Loucy (cell line): ENCODE results near the gene NCOR2.

Source experiments
- H2AFZ ChIP-seq: fragments of 200-600 bp; sonication (generic); 2 replicates; pipeline ENCODE4 v1.6.0; 2016; ENCODE audit warnings: antibody characterized with exemption, mild to moderate bottlenecking, low read length, moderate library complexity
- H3F3A ChIP-seq: fragments of 200-600 bp; 2 replicates; pipeline ENCODE4 v1.6.0; 2016; ENCODE audit warnings: antibody characterized with exemption, low read depth, mild to moderate bottlenecking
- H3K27me3 ChIP-seq: fragments of 200-600 bp; sonication (generic); 2 replicates; pipeline ENCODE4 v1.6.1; 2014; ENCODE audit warnings: low read length, mild to moderate bottlenecking; ENCODE audit not compliant: insufficient read depth, poor library complexity, severe bottlenecking
- H3K36me3 ChIP-seq: fragments of 200-600 bp; sonication (generic); 2 replicates; pipeline ENCODE4 v1.6.1; 2016; ENCODE audit warnings: low read length; ENCODE audit not compliant: insufficient read depth
- H3K4me1 ChIP-seq: fragments of 200-600 bp; sonication (generic); 2 replicates; pipeline ENCODE4 v1.5.1; 2014; ENCODE audit warnings: low read length, mild to moderate bottlenecking; ENCODE audit not compliant: insufficient read depth, poor library complexity, severe bottlenecking
- H3K4me2 ChIP-seq: fragments of 200-600 bp; sonication (generic); 2 replicates; pipeline ENCODE4 v1.6.0; 2014; ENCODE audit warnings: antibody characterized with exemption, low read length, low read depth, mild to moderate bottlenecking; ENCODE audit not compliant: poor library complexity, severe bottlenecking
- H3K4me3 ChIP-seq: fragments of 200-600 bp; sonication (generic); 2 replicates; pipeline ENCODE4 v1.5.1; 2014; ENCODE audit warnings: low read length, mild to moderate bottlenecking, mixed read lengths; ENCODE audit not compliant: poor library complexity, severe bottlenecking
- H3K79me2 ChIP-seq: fragments of 200-600 bp; sonication (generic); 2 replicates; pipeline ENCODE4 v1.6.1; 2014; ENCODE audit warnings: low read length; ENCODE audit not compliant: insufficient read depth
- H3K9ac ChIP-seq: fragments of 200-600 bp; sonication (generic); 2 replicates; pipeline ENCODE4 v1.6.0; 2014; ENCODE audit warnings: mild to moderate bottlenecking, low read depth, low read length, moderate library complexity; ENCODE audit not compliant: poor library complexity, severe bottlenecking
- H3K9me2 ChIP-seq: fragments of 200-600 bp; sonication (generic); replicated peaks from 2 replicates; pipeline ENCODE4 v1.6.1; 2016; ENCODE audit warnings: low read depth, low read length, mixed read lengths
- H3K9me3 ChIP-seq: fragments of 200-600 bp; sonication (generic); 2 replicates; pipeline ENCODE4 v1.6.1; 2014; ENCODE audit warnings: mild to moderate bottlenecking, antibody characterized with exemption, low read length, low read depth; ENCODE audit not compliant: insufficient read depth
- H4K20me1 ChIP-seq: fragments of 200-600 bp; sonication (generic); 2 replicates; pipeline ENCODE4 v1.6.0; 2014; ENCODE audit warnings: antibody characterized with exemption, low read length, mild to moderate bottlenecking; ENCODE audit not compliant: insufficient read depth, poor library complexity, severe bottlenecking
- CTCF ChIP-seq: fragments of 200-600 bp; sonication (generic); conservative IDR thresholded peaks from 2 replicates; pipeline ENCODE4 v1.5.1; 2014; ENCODE audit warnings: mild to moderate bottlenecking, antibody characterized with exemption, low read length
- EZH2phosphoT487 ChIP-seq: fragments of 200-600 bp; IDR thresholded peaks from 2 replicates; pipeline ENCODE4 v1.6.1; 2018; ENCODE audit warnings: antibody characterized with exemption, mild to moderate bottlenecking, moderate library complexity, borderline replicate concordance

NCOR2 gene

GRCh38 chr12:124571556-124571955 is 4.1 kb upstream of the NCOR2 start:
- no peak overlapping the region for H3K4me2 ChIP-seq
- no peaks in the 10 kb centered on the region for H3K9me2 ChIP-seq
- H3K79me2 ChIP-seq, result peaks cover 5% of the 10 kb centered on the region
- H3K27me3 ChIP-seq, result no peaks in the 10 kb centered on the region
- no peak overlapping the region for H2AFZ ChIP-seq
- peaks cover 22% of the 10 kb centered on the region for H3K4me1 ChIP-seq
- no peaks in the 10 kb centered on the region for H3K36me3 ChIP-seq
- H3K9ac ChIP-seq, result no peak overlapping the region
- no peak overlapping the region for H3K4me3 ChIP-seq
- peaks cover 4% of the 10 kb centered on the region for H4K20me1 ChIP-seq
- H3F3A ChIP-seq, result no peaks in the 10 kb centered on the region
- TF ChIP-seq EZH2phosphoT487 (no peak), CTCF (no peak)
- H3K9me3 ChIP-seq, result no peaks in the 10 kb centered on the region

- H3K9me3 ChIP-seq, result no peaks in the 10 kb centered on the region
- no peak overlapping the region for H3K4me2 ChIP-seq
- no peak overlapping the region for H2AFZ ChIP-seq
- H4K20me1 ChIP-seq, result peaks cover 12% of the 10 kb centered on the region
- no peaks in the 10 kb centered on the region for H3F3A ChIP-seq
- H3K4me1 ChIP-seq, result peaks cover 22% of the 10 kb centered on the region
- TF ChIP-seq CTCF (no peak), EZH2phosphoT487 (no peak)
- H3K9ac ChIP-seq, result no peak overlapping the region
- no peaks in the 10 kb centered on the region for H3K27me3 ChIP-seq
- no peak overlapping the region for H3K4me3 ChIP-seq
- peaks cover 13% of the 10 kb centered on the region for H3K79me2 ChIP-seq
- H3K36me3 ChIP-seq, result no peaks in the 10 kb centered on the region
- no peaks in the 10 kb centered on the region for H3K9me2 ChIP-seq
These were observed 3.4 kb upstream of the NCOR2 start for GRCh38 chr12:124570810-124571209.

GRCh38 chr12:124569375-124570148 is 2.1 kb upstream of the NCOR2 start:
- H3K79me2 ChIP-seq, result peaks cover 25% of the 10 kb centered on the region
- peaks cover 26% of the 10 kb centered on the region for H3K4me1 ChIP-seq
- no peaks in the 10 kb centered on the region for H3F3A ChIP-seq
- H3K9me3 ChIP-seq, result no peaks in the 10 kb centered on the region
- no peaks in the 10 kb centered on the region for H3K27me3 ChIP-seq
- no peaks in the 10 kb centered on the region for H3K9me2 ChIP-seq
- peak overlapping the region; percentile 96 for H3K4me3 ChIP-seq
- peaks cover 24% of the 10 kb centered on the region for H4K20me1 ChIP-seq
- TF ChIP-seq EZH2phosphoT487 (no peak), CTCF (no peak)
- peak overlapping the region; percentile 98 for H3K4me2 ChIP-seq
- H2AFZ ChIP-seq, result no peak overlapping the region
- no peaks in the 10 kb centered on the region for H3K36me3 ChIP-seq
- peak overlapping the region; percentile 82 for H3K9ac ChIP-seq
